ENCODE results near the gene TOM1L2.
"Not testable (repeated sequence)": the region's sequence is repeated elsewhere in the genome, so short reads cannot be mapped to it uniquely, and the experiment has no call there.

The TOM1L2 gene

DNA sequence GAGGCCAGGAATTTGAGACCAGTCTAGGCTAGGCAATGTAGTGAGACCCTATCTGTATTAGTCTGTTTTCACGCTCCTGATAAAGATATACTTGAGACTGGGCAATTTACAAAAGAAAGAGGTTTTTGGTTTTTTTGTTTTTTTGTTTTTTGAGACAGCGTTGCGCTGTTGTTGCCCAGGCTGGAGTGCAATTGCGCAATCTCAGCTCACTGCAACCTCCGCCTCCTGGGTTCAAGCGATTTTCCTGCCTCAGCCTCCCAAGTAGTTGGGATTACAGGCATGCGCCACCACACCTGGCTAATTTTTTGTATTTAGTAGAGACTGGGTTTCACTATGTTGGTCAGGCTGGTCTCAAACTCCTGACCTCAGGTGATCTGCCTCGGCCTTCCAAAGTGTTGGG, 23.7 kb upstream of the TOM1L2 start:
- not testable (repeated sequence) for H3K27me3 ChIP-seq (ENCODE audit: insufficient read depth, low read length); H3K79me2 ChIP-seq (ENCODE audit: control insufficient read depth, insufficient read depth, low read length, unreplicated experiment); H3K4me1 ChIP-seq (ENCODE audit: control insufficient read depth, insufficient read depth, low read length, unreplicated experiment); H3K4me3 ChIP-seq (ENCODE audit: low read depth, low read length); H2AFZ ChIP-seq (ENCODE audit: low read length, unreplicated experiment); H3K27ac ChIP-seq (ENCODE audit: low read depth, low read length); H3K36me3 ChIP-seq (ENCODE audit: insufficient read depth, low read length)

DNA sequence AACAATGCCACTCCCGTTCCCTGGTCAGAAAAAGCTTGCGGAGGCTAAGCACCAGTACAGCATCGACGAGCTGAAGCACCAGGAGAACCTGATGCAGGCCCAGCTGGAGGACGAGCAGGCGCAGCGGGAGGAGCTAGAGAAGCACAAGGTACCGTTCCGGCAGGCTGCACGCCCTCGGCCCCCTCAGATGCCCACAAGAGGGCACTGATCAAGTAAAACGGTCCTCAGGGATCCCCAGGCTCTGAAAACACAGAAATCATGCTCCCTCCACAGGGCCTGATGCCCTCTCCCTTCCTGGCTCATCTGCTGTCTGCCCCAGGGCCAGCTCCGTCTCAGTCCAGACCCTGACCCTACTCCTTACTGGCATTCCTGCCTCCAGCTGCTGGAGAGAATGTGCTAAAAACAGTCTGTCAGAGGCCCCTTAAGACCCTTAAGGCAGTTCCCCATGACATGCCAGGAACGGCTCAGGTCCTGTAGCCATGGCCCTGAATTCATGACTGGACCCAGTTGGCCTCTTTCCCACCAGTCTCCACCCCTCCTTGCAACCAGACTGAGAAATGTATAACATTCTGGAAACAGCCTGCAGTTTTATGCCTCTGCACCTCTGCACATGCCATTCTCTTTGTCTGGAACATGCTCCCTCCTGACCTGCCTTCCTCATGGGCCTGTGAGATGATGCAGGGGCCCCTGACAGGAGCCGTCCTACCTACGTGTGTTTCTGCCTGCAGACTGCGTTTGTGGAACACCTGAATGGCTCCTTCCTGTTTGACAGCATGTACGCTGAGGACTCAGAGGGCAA, 22.3 kb upstream of the TOM1L2 start:
- no peaks in the 10 kb centered on the region for H3K36me3 ChIP-seq (ENCODE audit: insufficient read depth, low read length)
- H2AFZ ChIP-seq (ENCODE audit: low read length, unreplicated experiment): no peak overlapping the region
- H3K4me3 ChIP-seq (ENCODE audit: low read depth, low read length): no peak overlapping the region
- H3K27me3 ChIP-seq (ENCODE audit: insufficient read depth, low read length): no peaks in the 10 kb centered on the region
- peaks cover 13% of the 10 kb centered on the region for H3K4me1 ChIP-seq (ENCODE audit: control insufficient read depth, insufficient read depth, low read length, unreplicated experiment)
- no peaks in the 10 kb centered on the region for H3K79me2 ChIP-seq (ENCODE audit: control insufficient read depth, insufficient read depth, low read length, unreplicated experiment)
- no peak overlapping the region for H3K27ac ChIP-seq (ENCODE audit: low read depth, low read length)

DNA sequence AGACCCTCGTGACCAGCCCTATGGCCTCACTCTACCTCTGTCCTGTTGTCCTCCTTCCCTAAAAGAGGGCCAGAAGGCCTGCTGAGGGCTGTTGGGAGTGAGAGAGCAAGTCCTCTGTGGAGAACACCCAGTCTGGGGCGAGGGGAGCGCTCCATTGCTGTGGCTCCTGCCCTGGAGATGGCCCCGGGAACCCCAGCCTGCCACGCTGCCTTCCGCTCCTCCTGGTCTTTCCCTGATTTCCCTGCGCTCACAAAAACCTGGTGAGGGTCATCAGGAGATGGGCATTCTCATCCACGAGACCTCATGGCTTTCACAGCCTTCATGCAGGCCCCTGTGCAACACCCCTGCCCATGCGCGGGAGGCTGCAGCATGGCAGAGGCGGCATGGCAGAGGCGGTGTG, 21.7 kb upstream of the TOM1L2 start:
- H3K27ac ChIP-seq (ENCODE audit: low read depth, low read length): no peak overlapping the region
- no peaks in the 10 kb centered on the region for H3K79me2 ChIP-seq (ENCODE audit: control insufficient read depth, insufficient read depth, low read length, unreplicated experiment)
- no peak overlapping the region for H2AFZ ChIP-seq (ENCODE audit: low read length, unreplicated experiment)
- H3K36me3 ChIP-seq (ENCODE audit: insufficient read depth, low read length): no peaks in the 10 kb centered on the region
- peaks cover 13% of the 10 kb centered on the region for H3K4me1 ChIP-seq (ENCODE audit: control insufficient read depth, insufficient read depth, low read length, unreplicated experiment)
- H3K27me3 ChIP-seq (ENCODE audit: insufficient read depth, low read length): no peaks in the 10 kb centered on the region
- no peak overlapping the region for H3K4me3 ChIP-seq (ENCODE audit: low read depth, low read length)

DNA sequence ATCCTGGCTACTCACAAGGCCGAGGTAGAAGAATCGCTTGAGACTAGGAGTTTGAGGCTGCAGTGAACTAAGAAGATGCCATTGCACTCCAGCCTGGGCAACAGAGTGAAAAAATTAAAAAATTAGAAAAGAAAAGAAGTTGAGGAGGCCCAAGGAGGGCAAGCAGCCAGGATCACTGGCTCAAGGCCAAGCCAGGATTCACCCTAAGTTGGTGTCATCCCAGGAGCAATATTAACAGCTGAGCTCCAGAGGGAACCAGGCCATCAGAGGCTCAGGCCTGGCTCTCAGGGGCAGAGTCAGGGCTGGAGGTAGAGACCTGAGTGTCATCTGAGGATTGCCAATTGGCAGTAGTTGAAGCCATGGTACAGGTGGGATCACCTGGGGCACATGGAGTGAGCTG, 21.2 kb upstream of the TOM1L2 start:
- no peaks in the 10 kb centered on the region for H3K36me3 ChIP-seq (ENCODE audit: insufficient read depth, low read length)
- H3K4me3 ChIP-seq (ENCODE audit: low read depth, low read length): no peak overlapping the region
- no peaks in the 10 kb centered on the region for H3K79me2 ChIP-seq (ENCODE audit: control insufficient read depth, insufficient read depth, low read length, unreplicated experiment)
- peaks cover 13% of the 10 kb centered on the region for H3K4me1 ChIP-seq (ENCODE audit: control insufficient read depth, insufficient read depth, low read length, unreplicated experiment)
- H3K27me3 ChIP-seq (ENCODE audit: insufficient read depth, low read length): no peaks in the 10 kb centered on the region
- H3K27ac ChIP-seq (ENCODE audit: low read depth, low read length): no peak overlapping the region
- no peak overlapping the region for H2AFZ ChIP-seq (ENCODE audit: low read length, unreplicated experiment)

DNA sequence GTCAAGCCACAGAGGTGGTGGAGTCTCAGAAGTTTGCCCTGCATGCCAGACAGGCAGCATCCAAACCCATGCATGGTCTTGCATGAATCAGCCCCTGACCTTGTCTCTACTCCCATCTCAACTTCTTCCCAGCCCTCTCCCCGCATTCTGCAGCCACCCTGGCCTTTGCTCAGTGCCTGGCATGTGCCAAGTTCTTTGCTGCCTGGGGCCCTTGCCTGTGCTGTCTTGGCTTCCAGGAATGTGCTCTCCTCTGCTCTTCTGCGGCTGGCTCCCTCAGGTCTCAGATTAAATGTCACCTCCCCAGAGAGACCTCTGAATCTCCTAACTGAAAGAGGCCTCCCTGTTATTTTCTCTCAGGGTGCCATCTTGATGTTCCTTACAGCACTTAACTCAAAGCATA, 18.1 kb upstream of the TOM1L2 start:
- Histone ChIP-seq H2AFZ (ENCODE audit: low read length, unreplicated experiment) (peak overlapping the region; percentile 4), H3K27ac (ENCODE audit: low read depth, low read length) (peak overlapping the region; percentile 84)

DNA sequence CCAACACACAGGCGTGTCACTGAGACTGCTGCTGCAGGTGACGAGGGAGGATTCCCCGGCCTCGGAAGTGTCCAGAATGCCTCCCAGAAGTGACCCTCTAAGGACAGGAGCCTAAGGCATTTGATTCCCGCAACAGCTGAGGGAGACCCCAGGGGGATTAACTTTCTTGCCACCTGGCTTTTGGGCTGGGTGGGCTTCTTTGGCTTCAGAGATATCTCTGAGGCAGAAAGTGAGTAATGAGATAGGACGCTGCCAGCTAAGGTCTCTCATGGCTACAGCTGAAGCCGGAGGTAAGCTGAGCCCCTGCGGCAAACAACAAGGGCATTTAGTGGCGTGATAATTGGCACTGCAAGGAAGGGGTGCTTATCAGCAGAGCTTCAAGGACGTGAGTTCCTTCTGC, 17.4 kb upstream of the TOM1L2 start:
- H2AFZ ChIP-seq (ENCODE audit: low read length, unreplicated experiment): no peak overlapping the region
- H3K27me3 ChIP-seq (ENCODE audit: insufficient read depth, low read length): no peaks in the 10 kb centered on the region
- no peaks in the 10 kb centered on the region for H3K36me3 ChIP-seq (ENCODE audit: insufficient read depth, low read length)
- no peaks in the 10 kb centered on the region for H3K79me2 ChIP-seq (ENCODE audit: control insufficient read depth, insufficient read depth, low read length, unreplicated experiment)
- H3K4me3 ChIP-seq (ENCODE audit: low read depth, low read length): no peak overlapping the region
- H3K4me1 ChIP-seq (ENCODE audit: control insufficient read depth, insufficient read depth, low read length, unreplicated experiment): peaks cover 13% of the 10 kb centered on the region
- H3K27ac ChIP-seq (ENCODE audit: low read depth, low read length): no peak overlapping the region

More for the DNA sequence above, 18.1 kb upstream of the TOM1L2 start:
- Histone ChIP-seq H3K4me3 (ENCODE audit: low read depth, low read length) (no peak overlapping the region), H3K27me3 (ENCODE audit: insufficient read depth, low read length) (no peaks in the 10 kb centered on the region), H3K79me2 (ENCODE audit: control insufficient read depth, insufficient read depth, low read length, unreplicated experiment) (no peaks in the 10 kb centered on the region), H3K36me3 (ENCODE audit: insufficient read depth, low read length) (no peaks in the 10 kb centered on the region), H3K4me1 (ENCODE audit: control insufficient read depth, insufficient read depth, low read length, unreplicated experiment) (peaks cover 13% of the 10 kb centered on the region)

DNA sequence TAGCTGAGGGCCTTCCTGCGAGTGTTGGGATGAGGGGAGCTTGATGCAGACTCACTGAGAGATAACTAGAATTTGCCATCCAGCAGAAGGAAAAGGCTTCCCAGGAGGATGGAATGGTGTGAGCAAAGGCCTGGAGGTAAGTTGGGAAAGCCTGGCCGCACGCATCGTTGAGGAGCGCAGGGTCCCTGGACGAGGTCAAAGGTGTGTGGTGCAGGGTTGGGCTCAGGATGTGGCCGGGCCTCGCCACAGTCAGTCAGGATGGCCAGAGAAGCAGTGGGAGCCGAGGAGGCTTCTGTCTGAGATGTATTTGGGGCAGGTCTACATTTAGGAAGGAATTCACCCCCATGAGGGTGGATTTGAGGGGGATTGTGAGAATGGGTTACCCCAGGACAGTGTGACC, 16.9 kb upstream of the TOM1L2 start:
- no peaks in the 10 kb centered on the region for H3K79me2 ChIP-seq (ENCODE audit: control insufficient read depth, insufficient read depth, low read length, unreplicated experiment)
- H3K27ac ChIP-seq (ENCODE audit: low read depth, low read length): no peak overlapping the region

DNA sequence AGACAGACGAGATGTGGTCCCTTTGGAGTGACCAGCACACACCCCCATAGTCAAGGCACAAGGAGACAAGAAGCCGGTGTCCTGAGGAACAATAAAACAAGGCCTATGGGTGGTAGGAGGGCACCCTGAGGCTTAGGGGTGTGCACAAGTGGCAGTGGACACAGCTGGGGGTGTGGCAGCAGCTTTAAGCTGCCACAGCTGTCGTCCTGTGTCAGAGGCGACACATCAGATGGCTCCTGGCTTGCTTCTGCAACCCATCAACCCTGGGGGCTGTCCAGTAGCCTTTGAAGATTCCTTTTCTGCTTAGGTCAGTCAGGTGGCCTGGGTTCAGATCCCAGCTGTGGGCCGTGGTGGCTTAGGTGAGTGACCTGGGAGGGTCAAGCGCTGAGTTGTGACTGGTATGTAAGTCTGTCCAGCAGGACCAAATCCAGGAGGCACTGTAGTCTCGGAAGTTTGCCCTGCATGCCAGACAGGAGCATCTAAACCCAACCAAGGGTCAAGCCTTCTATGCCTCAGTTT, 16.3 kb upstream of the TOM1L2 start:
- no peak overlapping the region for H3K4me3 ChIP-seq (ENCODE audit: low read depth, low read length)
- no peaks in the 10 kb centered on the region for H3K79me2 ChIP-seq (ENCODE audit: control insufficient read depth, insufficient read depth, low read length, unreplicated experiment)
- H3K4me1 ChIP-seq (ENCODE audit: control insufficient read depth, insufficient read depth, low read length, unreplicated experiment): peaks cover 13% of the 10 kb centered on the region
- H3K27ac ChIP-seq (ENCODE audit: low read depth, low read length): no peak overlapping the region
- H3K27me3 ChIP-seq (ENCODE audit: insufficient read depth, low read length): no peaks in the 10 kb centered on the region
- H2AFZ ChIP-seq (ENCODE audit: low read length, unreplicated experiment): no peak overlapping the region
- no peaks in the 10 kb centered on the region for H3K36me3 ChIP-seq (ENCODE audit: insufficient read depth, low read length)

More for the DNA sequence above, 16.9 kb upstream of the TOM1L2 start:
- H3K4me3 ChIP-seq (ENCODE audit: low read depth, low read length): no peak overlapping the region
- no peaks in the 10 kb centered on the region for H3K36me3 ChIP-seq (ENCODE audit: insufficient read depth, low read length)
- no peak overlapping the region for H2AFZ ChIP-seq (ENCODE audit: low read length, unreplicated experiment)
- H3K27me3 ChIP-seq (ENCODE audit: insufficient read depth, low read length): no peaks in the 10 kb centered on the region
- peaks cover 13% of the 10 kb centered on the region for H3K4me1 ChIP-seq (ENCODE audit: control insufficient read depth, insufficient read depth, low read length, unreplicated experiment)

DNA sequence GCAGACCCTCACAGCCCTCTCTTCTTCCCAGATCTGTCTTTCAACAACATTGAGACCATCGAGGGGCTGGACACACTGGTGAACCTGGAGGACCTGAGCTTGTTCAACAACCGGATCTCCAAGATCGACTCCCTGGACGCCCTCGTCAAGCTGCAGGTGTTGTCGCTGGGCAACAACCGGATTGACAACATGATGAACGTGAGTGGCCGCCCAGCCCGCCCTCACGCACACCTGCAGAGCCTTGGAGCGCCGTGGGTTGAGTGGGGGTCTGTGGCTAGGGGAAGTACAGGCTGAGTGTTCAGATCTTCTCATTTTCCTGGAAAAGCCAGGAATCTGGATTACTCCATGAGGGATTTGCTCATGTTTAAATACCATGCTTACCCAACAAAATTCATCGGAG, 15.7 kb upstream of the TOM1L2 start:
- H3K4me3 ChIP-seq (ENCODE audit: low read depth, low read length): no peak overlapping the region
- H2AFZ ChIP-seq (ENCODE audit: low read length, unreplicated experiment): no peak overlapping the region
- no peaks in the 10 kb centered on the region for H3K36me3 ChIP-seq (ENCODE audit: insufficient read depth, low read length)
- peaks cover 13% of the 10 kb centered on the region for H3K4me1 ChIP-seq (ENCODE audit: control insufficient read depth, insufficient read depth, low read length, unreplicated experiment)
- no peak overlapping the region for H3K27ac ChIP-seq (ENCODE audit: low read depth, low read length)
- no peaks in the 10 kb centered on the region for H3K27me3 ChIP-seq (ENCODE audit: insufficient read depth, low read length)
- H3K79me2 ChIP-seq (ENCODE audit: control insufficient read depth, insufficient read depth, low read length, unreplicated experiment): no peaks in the 10 kb centered on the region

DNA sequence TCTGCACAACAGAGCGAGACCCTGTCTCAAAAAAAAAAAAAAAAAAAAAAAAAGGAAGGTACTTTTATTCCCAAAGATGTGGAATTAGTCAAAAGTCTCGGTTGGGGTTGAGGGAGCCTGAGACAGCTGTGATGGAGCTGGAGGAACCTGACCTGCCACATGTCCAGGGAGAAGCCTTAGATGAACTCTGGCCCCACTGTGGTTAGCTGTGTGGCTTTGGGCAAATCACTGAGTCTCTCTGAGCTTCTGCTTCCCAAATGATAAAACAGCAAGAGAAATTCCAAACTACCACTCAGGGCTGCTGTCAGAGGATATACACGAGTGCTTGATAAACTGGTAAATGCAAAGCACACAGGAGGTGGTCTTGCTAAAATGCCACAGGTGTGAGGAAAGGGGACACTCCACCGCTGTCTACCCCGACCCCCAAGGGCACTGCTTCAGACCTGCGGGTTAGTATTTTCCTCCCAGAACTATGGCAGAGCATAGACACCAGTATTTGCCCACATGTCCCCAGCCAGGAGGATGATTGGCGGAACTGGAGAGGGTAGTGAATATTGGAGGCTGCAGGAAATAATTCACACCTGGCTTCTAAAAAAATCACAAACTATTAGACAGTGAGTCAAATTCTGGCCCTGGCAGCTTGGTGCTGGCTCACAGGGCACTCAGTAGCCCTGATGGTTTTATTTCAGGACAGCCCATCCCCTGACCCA, 15.1 kb upstream of the TOM1L2 start:
- no peak overlapping the region for H3K4me3 ChIP-seq (ENCODE audit: low read depth, low read length)
- H3K27me3 ChIP-seq (ENCODE audit: insufficient read depth, low read length): no peaks in the 10 kb centered on the region
- no peaks in the 10 kb centered on the region for H3K36me3 ChIP-seq (ENCODE audit: insufficient read depth, low read length)
- no peak overlapping the region for H3K27ac ChIP-seq (ENCODE audit: low read depth, low read length)
- no peaks in the 10 kb centered on the region for H3K79me2 ChIP-seq (ENCODE audit: control insufficient read depth, insufficient read depth, low read length, unreplicated experiment)
- H3K4me1 ChIP-seq (ENCODE audit: control insufficient read depth, insufficient read depth, low read length, unreplicated experiment): peaks cover 13% of the 10 kb centered on the region
- no peak overlapping the region for H2AFZ ChIP-seq (ENCODE audit: low read length, unreplicated experiment)

DNA sequence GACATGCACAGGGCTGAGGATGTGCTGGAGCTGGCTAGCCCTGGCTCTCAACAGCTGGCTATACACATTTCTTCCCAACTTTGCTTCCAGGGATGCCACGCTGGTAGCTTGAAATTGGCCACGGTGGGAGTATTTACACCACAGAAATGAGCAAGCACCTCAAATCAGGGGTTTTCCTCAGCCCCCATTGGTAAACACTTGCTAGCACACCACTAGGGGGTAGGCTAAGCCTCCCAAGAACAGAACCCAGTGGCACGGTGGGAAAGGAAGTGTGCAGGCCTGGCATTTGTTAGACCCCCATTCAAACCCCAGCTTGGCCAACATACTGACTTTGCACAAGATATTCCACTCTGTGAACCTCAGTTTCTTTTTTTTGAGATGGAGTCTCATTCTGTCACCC, 13.4 kb upstream of the TOM1L2 start:
- H3K27ac ChIP-seq (ENCODE audit: low read depth, low read length): no peak overlapping the region
- H3K4me3 ChIP-seq (ENCODE audit: low read depth, low read length): no peak overlapping the region
- no peaks in the 10 kb centered on the region for H3K36me3 ChIP-seq (ENCODE audit: insufficient read depth, low read length)
- H3K4me1 ChIP-seq (ENCODE audit: control insufficient read depth, insufficient read depth, low read length, unreplicated experiment): peaks cover 7% of the 10 kb centered on the region
- H3K79me2 ChIP-seq (ENCODE audit: control insufficient read depth, insufficient read depth, low read length, unreplicated experiment): no peaks in the 10 kb centered on the region
- H3K27me3 ChIP-seq (ENCODE audit: insufficient read depth, low read length): no peaks in the 10 kb centered on the region
- H2AFZ ChIP-seq (ENCODE audit: low read length, unreplicated experiment): no peak overlapping the region

Measured in ACC112 (cell line).